NB4 (cell line): ENCODE measurements around the gene MBNL1.

Experiments used
- POLR2A ChIP-seq: IDR thresholded peaks from 2 replicates; pipeline ENCODE4 v1.6.1; 2011; ENCODE audit warnings: mild to moderate bottlenecking; ENCODE audit not compliant: insufficient read length; ENCODE audit errors: extremely low read depth
- TF ChIP-seq, protein P1 (sequence below): IDR thresholded peaks from one replicate; pipeline ENCODE4 v1.5.1; 2012; ENCODE audit warnings: low read depth, low read length

DNA sequence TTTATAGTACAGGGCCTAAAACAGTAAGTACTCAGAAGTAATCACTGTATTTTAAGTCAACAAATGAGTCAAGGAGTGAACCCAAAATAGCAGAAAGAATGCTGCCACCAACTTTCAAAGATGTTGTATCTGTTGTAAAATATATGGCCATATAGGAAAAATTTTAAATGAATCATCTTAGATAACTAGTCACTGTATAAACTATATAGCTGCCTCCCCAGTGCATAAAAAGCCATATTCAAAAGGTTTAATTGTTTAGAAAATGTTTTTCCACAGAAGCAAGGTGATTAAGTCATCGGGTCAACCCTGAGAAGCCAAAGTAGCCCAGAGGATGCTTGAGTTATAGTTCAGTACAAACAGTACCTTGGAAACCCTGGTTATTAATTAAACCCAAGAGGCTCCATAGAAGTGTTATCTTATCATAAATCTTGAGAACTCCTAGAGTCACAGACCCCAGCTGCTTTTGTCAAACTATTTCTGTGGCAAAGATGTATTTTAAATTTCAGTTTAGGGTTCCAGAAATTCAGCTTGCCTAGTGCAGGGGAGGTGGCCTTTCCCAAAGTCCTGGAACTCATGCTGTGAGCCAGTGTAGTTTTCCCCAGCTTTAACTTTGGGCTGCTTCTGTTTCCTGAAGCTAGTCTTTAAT lies 39.2 kb downstream of the MBNL1 start:
- TF ChIP-seq POLR2A: no peak
- TF ChIP-seq, protein P1, sequence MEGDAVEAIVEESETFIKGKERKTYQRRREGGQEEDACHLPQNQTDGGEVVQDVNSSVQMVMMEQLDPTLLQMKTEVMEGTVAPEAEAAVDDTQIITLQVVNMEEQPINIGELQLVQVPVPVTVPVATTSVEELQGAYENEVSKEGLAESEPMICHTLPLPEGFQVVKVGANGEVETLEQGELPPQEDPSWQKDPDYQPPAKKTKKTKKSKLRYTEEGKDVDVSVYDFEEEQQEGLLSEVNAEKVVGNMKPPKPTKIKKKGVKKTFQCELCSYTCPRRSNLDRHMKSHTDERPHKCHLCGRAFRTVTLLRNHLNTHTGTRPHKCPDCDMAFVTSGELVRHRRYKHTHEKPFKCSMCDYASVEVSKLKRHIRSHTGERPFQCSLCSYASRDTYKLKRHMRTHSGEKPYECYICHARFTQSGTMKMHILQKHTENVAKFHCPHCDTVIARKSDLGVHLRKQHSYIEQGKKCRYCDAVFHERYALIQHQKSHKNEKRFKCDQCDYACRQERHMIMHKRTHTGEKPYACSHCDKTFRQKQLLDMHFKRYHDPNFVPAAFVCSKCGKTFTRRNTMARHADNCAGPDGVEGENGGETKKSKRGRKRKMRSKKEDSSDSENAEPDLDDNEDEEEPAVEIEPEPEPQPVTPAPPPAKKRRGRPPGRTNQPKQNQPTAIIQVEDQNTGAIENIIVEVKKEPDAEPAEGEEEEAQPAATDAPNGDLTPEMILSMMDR: no peak
